GM18909 (cell line): Measurements from ENCODE around the gene MED4.
"Not testable (repeated sequence)": the region's sequence is repeated elsewhere in the genome, so short reads cannot be mapped to it uniquely, and the experiment has no call there.

ENCODE experiments used
- ATAC-seq: cut with Tn5 transposase; IDR thresholded peaks from one replicate; pipeline ENCODE4 v1.9.1; 2021; ENCODE audit warnings: mild to moderate bottlenecking; ENCODE audit not compliant: unreplicated experiment, poor library complexity

Gene MED4

GRCh38 chr13:48096670-48097069 lies 1.8 kb upstream of the MED4 start:
- no peak for ATAC-seq

DNA sequence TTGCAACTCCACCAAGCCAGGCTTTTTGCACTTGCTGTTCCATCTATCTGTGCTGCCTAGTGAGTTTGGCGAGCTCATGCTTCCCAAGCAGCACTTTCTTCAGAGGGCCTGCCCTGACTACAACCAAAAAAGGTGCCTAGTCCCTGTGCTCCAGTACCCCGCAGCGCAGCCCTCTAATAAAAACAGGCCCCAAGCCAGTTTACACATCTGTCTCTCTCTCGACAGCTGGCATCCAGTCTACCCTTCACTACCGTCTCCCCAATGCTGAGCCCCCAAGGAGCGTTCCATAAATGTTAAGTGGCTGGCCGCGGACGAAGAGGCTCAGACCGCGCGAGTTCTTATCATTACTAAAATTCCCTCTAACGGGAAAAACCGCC lies 512 bp downstream of the MED4 start:
- ATAC-seq, result no peak

GRCh38 chr13:48093588-48093987 lies 1.3 kb downstream of the MED4 start:
- ATAC-seq, result no peak

DNA sequence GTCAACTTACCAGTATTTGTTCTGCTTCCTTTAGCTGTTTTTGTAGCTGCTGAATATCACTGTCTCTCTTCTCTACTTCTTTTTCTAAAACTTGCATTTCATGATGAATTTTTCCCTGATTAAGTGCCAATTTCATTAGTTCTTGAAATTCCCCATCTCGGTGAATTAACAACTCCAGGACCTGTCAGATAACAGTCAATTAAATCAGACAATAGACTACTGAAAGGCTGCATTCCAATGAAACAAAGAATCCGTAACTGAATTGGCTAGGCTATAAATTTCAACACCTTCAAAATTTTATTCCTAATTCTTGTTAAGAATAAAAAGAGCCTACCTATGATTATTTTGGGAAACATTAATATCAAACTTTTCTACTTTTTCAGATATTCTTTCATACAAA lies 8.6 kb downstream of the MED4 start:
- no peak for ATAC-seq

- no peak for ATAC-seq
These were observed 13.2 kb downstream of the MED4 start for GRCh38 chr13:48081739-48082138.

GRCh38 chr13:48078251-48078656 lies 16.6 kb downstream of the MED4 start:
- ATAC-seq, result peak; percentile 99

DNA sequence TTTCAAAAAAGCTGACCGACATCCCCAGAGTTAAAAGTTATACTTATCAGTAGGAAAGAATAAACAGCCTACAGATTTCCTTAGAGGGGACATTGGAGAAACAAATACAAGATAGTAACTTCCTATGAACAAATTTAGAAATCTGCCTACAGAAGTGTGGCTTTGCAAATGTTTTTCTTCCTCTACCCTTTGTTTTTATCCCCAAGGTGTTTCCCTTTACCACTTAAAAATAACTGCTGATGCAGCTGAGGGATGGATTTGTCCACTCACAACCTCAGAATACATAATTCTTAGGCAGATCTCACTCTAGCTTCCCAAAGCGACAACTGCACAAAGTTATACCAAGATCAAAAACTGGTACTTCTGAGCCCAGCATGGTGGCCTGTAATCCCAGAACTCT lies 20.9 kb downstream of the MED4 start:
- no peak for ATAC-seq

GRCh38 chr13:48072787-48073186 lies 22.1 kb downstream of the MED4 start:
- ATAC-seq, result no peak

DNA sequence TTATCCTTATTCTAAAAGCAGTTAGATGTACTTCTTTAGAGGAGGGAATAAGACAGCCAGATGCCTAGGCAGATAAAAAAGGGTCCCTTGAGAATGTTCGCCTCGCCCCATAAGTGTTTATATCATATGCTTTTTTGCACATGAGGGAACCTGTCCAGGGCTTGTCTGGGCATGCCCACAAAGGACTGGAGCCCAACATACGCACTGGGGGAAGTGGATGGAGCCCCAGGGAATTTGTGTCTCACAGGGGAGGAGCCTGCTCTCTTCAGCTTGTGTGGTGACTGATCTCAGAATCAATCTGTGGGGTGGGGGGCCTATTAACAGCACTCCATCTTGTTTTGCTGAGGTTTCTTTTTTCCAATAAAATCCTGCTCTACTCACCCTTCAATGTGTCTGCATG lies 22.6 kb downstream of the MED4 start:
- no peak for ATAC-seq

GRCh38 chr13:48070942-48071341 lies 24.0 kb downstream of the MED4 start:
- ATAC-seq, result no peak

- ATAC-seq, result no peak
These were observed 25.3 kb downstream of the MED4 start for GRCh38 chr13:48069573-48069972.

DNA sequence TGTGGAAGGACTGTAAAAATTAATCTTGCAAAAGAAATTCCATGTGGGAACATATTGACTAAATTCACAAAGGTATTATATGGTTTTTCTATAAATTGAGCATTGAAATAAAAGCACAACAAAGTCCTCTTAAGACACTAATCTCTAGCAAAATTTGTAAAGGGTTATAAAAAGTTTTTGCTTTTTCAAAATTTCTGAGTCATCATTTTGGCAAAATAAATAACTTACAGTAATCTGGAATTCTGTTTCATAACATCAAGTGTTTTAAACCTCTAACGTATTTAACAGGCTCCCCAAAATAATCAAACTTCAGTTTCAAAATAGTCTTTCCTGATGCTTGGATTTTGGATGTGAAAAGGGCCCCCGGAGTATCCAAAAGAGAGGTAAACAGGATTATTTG lies 26.0 kb downstream of the MED4 start:
- no peak for ATAC-seq

GRCh38 chr13:48068036-48068435 lies 26.9 kb downstream of the MED4 start:
- no peak for ATAC-seq

GRCh38 chr13:48066310-48066989 lies 28.5 kb downstream of the MED4 start:
- peak; percentile 73 for ATAC-seq

DNA sequence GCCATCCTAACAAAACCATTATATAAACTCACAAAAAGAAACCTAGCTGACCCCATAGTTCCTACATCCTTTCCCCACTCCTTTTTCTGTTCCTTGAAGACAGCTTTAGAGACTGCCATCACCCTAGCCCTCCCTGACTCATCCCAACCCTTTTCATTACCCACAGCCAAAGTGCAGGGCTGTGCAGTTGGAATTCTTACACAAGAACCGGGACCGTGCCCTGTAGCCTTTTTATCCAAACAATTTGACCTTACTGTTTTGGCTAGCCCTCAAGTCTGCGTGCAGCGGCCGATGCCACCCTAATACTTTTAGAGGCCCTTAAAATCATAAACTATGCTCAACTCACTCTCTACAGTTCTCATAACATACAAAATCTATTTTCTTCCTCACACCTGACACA lies 35.0 kb downstream of the MED4 start:
- not testable (repeated sequence) for ATAC-seq

GRCh38 chr13:48058536-48058935 lies 36.4 kb downstream of the MED4 start:
- not testable (repeated sequence) for ATAC-seq

DNA sequence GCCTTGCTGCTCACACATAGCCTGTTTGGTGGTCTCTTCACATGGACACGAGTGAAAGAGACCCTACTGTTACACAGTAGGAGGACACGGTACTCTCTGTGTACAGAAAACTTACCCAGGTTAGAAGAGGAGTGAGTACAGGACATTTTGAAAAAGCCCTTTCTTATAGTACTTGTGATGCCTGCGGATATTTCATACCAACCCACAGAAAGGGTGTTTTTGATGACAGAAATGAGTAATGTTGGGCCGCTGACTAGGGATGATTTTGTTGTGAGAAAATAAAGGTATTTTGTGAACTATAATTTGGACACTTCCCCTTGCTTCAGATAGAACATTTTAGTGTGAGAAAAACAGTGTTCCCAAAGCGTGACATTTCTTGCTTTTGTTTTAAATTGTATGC lies 39.2 kb downstream of the MED4 start:
- ATAC-seq, result no peak

DNA sequence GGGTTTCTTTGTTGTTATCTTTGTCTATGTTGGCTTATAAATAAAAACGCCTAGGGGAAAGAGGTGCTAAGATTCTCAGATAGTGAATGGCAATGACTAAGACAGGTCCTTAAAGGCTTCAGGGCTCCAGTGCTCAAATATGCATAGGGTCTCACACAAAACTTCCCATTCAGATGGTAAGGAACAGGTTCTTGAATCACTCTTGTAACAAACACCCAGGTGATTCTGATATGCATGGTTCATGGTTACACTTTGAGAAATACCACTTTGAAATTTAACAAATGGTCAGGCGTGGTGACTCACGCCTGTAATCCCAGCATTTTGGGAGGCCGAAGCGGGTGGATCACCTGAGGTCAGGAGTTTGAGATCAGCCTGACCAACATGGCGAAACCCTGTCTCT lies 40.3 kb downstream of the MED4 start:
- no peak for ATAC-seq

DNA sequence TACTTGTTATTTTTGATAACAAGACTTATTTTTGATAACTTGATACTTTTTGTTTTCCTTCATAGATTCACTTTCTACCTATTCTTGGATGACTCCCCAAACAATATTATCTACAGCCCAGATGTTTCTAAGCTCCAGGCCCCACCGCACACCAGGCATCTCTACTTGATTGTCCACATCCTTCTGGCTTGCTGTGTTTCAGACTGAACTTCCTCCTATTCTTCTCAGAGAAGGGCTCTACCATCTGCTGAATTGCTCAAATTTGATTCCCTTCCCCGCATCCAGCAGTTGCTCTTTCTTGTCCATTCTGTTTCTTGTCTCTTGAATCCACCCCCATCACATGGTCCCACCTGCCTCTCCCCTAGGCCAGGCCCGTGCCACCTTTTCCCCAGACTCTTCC lies 44.4 kb downstream of the MED4 start:
- ATAC-seq, result no peak

GRCh38 chr13:48043789-48044503 lies 51.0 kb downstream of the MED4 start:
- no peak for ATAC-seq

- no peak for ATAC-seq
These were observed 52.0 kb downstream of the MED4 start for GRCh38 chr13:48042894-48043293.

GRCh38 chr13:48040896-48041295 lies 54.0 kb downstream of the MED4 start:
- no peak for ATAC-seq
